ENCODE measurements around the gene MTHFD1L. TPM values are rescaled to one million over a fixed set of nuclear protein-coding genes. Genes with fewer than 3 reads are reported as not detected.

The MTHFD1L gene
- total RNA-seq, 4 donors from 2014 or later = 3.3 to 7.8 (median 3.8) TPM

DNA sequence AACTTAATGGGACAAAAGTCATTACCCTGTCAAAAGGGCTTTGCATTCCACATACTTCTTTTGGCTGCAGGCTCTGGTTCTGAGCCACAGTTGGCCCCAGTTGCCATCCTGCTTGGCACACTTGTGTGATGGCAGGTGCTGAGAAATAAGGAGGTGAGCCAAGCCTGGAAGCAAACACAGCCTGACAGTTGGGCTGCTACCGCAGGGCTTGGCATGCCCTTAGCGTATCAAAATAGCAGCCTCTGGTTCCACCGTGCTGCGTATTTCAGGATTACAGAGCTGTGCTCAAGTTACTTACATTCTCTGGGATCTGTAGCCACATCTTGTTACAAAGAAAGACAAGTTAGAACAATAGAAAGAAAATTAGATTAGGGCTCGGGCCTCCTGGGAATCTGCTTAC, 11.1 kb downstream of the MTHFD1L start:
- TF ChIP-seq, protein P1, sequence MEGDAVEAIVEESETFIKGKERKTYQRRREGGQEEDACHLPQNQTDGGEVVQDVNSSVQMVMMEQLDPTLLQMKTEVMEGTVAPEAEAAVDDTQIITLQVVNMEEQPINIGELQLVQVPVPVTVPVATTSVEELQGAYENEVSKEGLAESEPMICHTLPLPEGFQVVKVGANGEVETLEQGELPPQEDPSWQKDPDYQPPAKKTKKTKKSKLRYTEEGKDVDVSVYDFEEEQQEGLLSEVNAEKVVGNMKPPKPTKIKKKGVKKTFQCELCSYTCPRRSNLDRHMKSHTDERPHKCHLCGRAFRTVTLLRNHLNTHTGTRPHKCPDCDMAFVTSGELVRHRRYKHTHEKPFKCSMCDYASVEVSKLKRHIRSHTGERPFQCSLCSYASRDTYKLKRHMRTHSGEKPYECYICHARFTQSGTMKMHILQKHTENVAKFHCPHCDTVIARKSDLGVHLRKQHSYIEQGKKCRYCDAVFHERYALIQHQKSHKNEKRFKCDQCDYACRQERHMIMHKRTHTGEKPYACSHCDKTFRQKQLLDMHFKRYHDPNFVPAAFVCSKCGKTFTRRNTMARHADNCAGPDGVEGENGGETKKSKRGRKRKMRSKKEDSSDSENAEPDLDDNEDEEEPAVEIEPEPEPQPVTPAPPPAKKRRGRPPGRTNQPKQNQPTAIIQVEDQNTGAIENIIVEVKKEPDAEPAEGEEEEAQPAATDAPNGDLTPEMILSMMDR (IDR thresholded peaks at IDR 0.05; ENCODE audit: low read depth) = no peak

DNA sequence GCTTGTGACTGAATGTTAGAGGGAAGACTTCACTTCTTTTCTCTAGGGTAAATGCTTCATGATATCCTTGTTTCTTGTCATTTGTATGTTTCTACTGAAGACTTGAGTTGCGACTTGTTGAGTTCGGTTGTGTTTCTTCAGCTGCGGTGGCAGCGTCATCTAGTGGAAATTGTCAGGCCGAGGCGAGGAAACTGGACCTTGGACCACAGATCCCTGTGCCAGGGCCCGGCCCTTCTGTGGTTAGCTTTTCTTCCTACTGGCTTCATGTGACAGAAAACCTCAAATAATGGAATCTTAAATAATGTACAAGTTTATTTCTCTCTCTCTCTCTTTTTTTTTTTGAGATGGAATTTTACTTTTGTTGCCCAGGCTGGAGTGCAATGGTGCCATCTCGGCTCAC, 12.4 kb downstream of the MTHFD1L start:
- TF ChIP-seq, protein P1 (IDR thresholded peaks at IDR 0.05; ENCODE audit: low read depth) = no peak

DNA sequence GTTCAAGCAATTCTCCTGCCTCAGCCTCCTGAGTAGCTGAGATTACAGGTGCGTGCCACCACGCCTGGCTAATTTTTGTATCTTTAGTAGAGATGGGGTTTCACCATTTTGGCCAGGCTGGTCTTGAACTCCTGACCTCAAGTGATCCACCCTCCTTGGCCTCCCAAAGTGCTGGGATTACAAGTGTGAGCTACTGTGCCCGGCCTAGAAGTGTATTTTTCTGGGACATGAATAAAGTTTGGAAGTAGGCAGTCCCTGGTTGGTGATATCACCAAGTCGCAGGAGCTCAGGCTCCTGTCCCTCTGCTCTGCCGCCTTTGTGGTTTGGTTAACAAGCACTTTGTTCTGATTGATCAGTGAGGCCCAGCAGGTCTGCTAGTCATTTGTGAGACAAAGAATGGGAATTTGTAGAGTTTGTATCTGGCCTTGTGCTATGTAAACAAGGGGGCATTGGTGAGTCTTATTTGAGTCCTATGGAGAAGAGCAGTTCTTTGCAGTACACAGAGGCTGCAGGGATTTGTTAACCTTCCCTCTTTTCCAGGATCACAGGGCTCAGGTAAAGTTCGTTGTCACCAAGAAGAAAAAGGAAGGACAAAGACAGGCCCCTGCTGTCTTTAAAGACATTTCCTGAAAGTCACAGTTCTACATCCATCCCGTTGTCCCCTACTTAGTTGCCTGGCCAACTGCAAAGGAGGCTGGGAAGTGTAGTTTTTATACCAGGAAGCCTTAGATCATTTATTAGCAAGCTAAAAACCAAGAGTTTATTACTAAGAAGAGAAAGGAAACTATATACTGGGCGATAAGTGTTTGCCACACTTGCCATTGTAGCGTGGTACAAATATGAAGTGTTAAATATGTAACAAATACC, 13.1 kb downstream of the MTHFD1L start:
- TF ChIP-seq, protein P1 (IDR thresholded peaks at IDR 0.05; ENCODE audit: low read depth) = no peak

DNA sequence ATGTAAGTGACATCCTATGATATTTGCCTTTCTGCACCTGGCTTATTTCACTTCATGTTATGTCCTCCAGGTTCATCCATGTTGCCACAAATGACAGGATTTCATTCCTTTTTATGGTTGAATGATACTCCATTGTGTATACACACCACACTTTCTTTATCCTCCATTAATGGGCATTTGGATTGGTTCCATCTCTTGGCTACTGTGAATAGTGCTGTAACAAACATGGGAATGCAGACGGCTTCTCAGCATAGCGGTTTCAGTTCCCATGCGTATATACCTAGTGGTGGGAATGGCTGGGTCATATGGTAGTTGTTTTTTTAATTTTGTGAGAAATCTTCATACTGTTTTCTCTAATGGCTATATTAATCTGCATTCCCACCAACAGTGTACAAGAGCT, 14.8 kb downstream of the MTHFD1L start:
- TF ChIP-seq, protein P1 (IDR thresholded peaks at IDR 0.05; ENCODE audit: low read depth) = no peak

DNA sequence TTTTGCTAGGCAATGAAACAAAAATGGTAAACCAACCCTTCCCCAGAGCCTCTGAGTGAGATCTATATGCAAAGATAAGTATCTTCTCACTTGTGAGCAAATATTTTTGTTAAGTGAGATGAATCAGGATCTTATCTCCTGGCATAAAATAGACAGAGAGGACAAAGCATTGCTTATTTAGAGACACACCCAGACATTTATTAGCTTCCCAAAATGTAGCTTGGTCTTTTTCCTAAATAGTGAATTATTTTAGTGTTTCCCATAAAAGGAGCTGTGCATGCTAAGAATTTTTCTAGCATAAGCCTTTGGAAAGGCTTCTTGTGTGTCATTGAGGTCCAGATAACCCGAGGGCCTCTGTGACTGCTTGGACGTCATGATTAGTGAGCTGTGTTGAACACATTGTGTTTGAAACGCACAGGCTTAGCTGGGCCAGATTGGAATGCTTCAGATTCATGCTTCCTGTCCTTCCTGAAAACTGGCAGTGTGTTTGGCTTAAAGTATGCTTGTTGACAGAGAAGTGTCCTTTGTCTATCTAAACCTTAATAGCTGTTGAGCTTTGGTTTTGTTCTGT, 16.5 kb downstream of the MTHFD1L start:
- TF ChIP-seq, protein P1 (IDR thresholded peaks at IDR 0.05; ENCODE audit: low read depth) = no peak

DNA sequence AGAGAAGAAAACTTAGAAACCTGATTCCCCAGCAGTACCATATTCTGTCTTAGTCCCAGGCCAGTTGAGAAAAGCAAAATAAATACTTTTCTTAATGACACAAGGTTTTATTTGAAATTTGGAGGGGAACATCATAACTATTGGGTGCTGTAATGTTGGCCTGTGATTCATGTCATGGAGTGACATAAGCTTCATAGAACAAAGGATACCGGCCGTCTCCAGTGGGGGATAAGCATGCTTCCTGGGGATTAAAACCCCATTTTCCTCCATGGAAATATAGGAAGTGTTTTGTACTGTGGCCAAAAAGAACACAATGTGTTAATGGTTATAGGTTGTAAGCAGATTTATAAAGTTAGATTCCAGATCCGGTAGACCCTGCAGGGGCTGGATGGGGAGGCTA, 18.0 kb downstream of the MTHFD1L start:
- TF ChIP-seq, protein P1 (IDR thresholded peaks at IDR 0.05; ENCODE audit: low read depth) = no peak

DNA sequence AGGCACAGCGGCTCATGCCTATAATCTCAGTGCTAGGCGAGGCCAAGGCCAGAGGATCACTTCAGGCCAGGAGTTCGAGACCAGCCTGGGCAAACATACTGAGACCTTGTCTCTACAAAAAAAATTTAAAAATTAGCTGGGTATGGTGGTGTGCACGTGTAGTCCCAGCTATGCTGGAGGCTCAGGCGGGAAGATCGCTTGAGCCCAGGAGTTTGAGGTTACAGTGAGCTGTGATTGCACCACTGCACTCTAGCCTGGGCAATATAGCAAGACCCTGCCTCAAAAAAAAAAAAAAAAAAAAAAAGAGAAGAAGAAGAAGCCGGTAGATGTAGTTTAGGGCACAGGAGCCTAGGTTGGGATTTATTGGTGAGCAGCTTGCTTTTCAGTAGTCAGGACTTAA, 20.7 kb downstream of the MTHFD1L start:
- TF ChIP-seq, protein P1 (IDR thresholded peaks at IDR 0.05; ENCODE audit: low read depth) = no peak
